ENCODE measurements around the gene PLXNA1. TPM values are rescaled to one million over a fixed set of nuclear protein-coding genes. Genes with fewer than 3 reads are reported as not detected.

PLXNA1 gene
- total RNA-seq, 3 donors from 2014 or later, result 21.3 to 32.2 (median 25.9) TPM

- H3K4me1 ChIP-seq, result no peaks in the 10 kb centered on the region
- no peaks in the 10 kb centered on the region for H3K27me3 ChIP-seq
- TF ChIP-seq, protein P1, sequence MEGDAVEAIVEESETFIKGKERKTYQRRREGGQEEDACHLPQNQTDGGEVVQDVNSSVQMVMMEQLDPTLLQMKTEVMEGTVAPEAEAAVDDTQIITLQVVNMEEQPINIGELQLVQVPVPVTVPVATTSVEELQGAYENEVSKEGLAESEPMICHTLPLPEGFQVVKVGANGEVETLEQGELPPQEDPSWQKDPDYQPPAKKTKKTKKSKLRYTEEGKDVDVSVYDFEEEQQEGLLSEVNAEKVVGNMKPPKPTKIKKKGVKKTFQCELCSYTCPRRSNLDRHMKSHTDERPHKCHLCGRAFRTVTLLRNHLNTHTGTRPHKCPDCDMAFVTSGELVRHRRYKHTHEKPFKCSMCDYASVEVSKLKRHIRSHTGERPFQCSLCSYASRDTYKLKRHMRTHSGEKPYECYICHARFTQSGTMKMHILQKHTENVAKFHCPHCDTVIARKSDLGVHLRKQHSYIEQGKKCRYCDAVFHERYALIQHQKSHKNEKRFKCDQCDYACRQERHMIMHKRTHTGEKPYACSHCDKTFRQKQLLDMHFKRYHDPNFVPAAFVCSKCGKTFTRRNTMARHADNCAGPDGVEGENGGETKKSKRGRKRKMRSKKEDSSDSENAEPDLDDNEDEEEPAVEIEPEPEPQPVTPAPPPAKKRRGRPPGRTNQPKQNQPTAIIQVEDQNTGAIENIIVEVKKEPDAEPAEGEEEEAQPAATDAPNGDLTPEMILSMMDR (IDR thresholded peaks at IDR 0.05), result no peak
- TF ChIP-seq POLR2A (IDR thresholded peaks at IDR 0.05) (no peak), POLR2AphosphoS5 (IDR thresholded peaks at IDR 0.05) (no peak)
- intact Hi-C loops (cut with DNase I; ENCODE audit: low total_unique reads), result no loop called here
- no peak overlapping the region for H3K27ac ChIP-seq
- DNase-seq (ENCODE audit: low spot score in 2 of 2), result no peak
- H3K4me3 ChIP-seq, result no peak overlapping the region
- H3K9me3 ChIP-seq, result no peaks in the 10 kb centered on the region
- no peaks in the 10 kb centered on the region for H3K36me3 ChIP-seq
Observed at GRCh38 chr3:126946405-126946804, 36.5 kb upstream of the PLXNA1 start.

- DNase-seq (ENCODE audit: low spot score in 2 of 2), result no peak
- intact Hi-C loops (cut with DNase I; ENCODE audit: low total_unique reads), result no loop called here
- H3K27me3 ChIP-seq, result no peaks in the 10 kb centered on the region
- H3K4me3 ChIP-seq, result no peak overlapping the region
- no peak overlapping the region for H3K27ac ChIP-seq
- H3K36me3 ChIP-seq, result no peaks in the 10 kb centered on the region
- H3K4me1 ChIP-seq, result no peaks in the 10 kb centered on the region
- no peaks in the 10 kb centered on the region for H3K9me3 ChIP-seq
- TF ChIP-seq POLR2AphosphoS5 (IDR thresholded peaks at IDR 0.05), result no peak
- no peak for TF ChIP-seq POLR2A (IDR thresholded peaks at IDR 0.05)
- TF ChIP-seq, protein P1 (IDR thresholded peaks at IDR 0.05), result no peak
Observed at GRCh38 chr3:126947429-126947828, 35.5 kb upstream of the PLXNA1 start.

- no peak overlapping the region for H3K4me3 ChIP-seq
- no peak for DNase-seq (ENCODE audit: low spot score in 2 of 2)
- H3K27ac ChIP-seq, result no peak overlapping the region
- H3K36me3 ChIP-seq, result no peaks in the 10 kb centered on the region
- intact Hi-C loops (cut with DNase I; ENCODE audit: low total_unique reads), result no loop called here
- TF ChIP-seq POLR2A (IDR thresholded peaks at IDR 0.05) (no peak), POLR2AphosphoS5 (IDR thresholded peaks at IDR 0.05) (no peak)
- TF ChIP-seq, protein P1 (IDR thresholded peaks at IDR 0.05), result no peak
- no peaks in the 10 kb centered on the region for H3K4me1 ChIP-seq
- no peaks in the 10 kb centered on the region for H3K9me3 ChIP-seq
- no peaks in the 10 kb centered on the region for H3K27me3 ChIP-seq
Observed at GRCh38 chr3:126948980-126949535, 33.9 kb upstream of the PLXNA1 start.

DNA sequence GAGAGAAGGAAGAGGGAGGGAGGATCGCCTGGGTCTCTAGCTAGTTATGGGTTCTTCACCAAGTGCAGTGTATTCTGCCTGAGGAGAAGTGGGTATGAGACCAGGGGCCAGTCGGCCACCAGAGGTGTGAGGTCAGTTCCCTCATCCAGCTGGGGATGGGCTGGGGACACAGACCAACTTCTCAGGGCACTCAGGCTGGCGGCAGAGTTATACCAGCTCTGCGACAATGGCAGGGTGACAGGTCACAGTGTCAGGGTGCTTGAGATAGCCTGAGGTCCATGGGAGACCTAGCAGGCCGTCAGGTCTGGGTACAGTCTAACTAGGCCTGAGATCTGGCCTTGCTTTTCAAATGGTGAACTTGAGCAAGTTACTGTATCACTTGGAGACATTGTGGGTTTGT is 31.4 kb upstream of the PLXNA1 start:
- H3K27ac ChIP-seq, result no peak overlapping the region
- no peaks in the 10 kb centered on the region for H3K4me1 ChIP-seq
- H3K4me3 ChIP-seq, result no peak overlapping the region
- no peaks in the 10 kb centered on the region for H3K36me3 ChIP-seq
- no peaks in the 10 kb centered on the region for H3K9me3 ChIP-seq
- no peak for TF ChIP-seq POLR2AphosphoS5 (IDR thresholded peaks at IDR 0.05)
- no peak for TF ChIP-seq POLR2A (IDR thresholded peaks at IDR 0.05)
- TF ChIP-seq, protein P1 (IDR thresholded peaks at IDR 0.05), result no peak
- intact Hi-C loops (cut with DNase I; ENCODE audit: low total_unique reads), result no loop called here
- DNase-seq (ENCODE audit: low spot score in 2 of 2), result no peak
- no peaks in the 10 kb centered on the region for H3K27me3 ChIP-seq

DNA sequence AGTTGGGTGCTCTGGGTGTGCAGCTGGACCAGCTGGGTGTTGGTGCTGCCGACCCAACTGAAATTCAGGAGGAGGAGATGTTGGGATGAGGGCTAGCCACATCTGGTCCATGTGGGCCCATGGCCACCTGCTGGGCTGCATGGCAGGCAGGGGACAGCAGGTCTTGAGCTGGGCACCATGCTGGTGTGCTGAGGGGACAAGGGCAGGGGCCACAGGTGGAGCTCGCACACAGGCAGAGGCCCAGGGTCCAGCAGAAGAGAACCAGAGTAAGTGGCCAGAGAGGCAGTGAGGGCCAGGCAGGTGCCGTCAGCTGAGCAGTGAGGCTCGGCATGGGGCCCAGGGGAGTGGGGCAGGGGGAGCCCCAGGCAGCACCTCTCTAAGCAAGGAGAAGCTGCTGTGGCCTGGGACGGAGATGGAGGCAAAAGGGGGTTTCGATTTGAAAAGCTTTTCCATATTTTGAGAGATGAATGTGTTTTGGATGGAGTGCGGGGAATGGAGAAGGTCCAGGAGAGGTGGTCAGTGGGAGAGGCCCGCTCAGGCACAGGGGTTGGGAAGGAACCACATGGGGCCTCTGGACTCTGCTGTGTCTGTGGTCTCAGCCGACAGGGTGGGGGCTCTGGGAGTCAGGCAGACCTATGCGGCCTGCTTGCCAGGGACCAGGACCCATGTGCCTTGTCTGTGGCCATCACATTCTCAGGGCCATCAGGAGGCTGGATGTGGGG is 30.5 kb upstream of the PLXNA1 start:
- intact Hi-C loops (cut with DNase I; ENCODE audit: low total_unique reads), result no loop called here
- TF ChIP-seq, protein P1 (IDR thresholded peaks at IDR 0.05), result no peak
- TF ChIP-seq POLR2AphosphoS5 (IDR thresholded peaks at IDR 0.05) (no peak), POLR2A (IDR thresholded peaks at IDR 0.05) (no peak)
- H3K9me3 ChIP-seq, result no peaks in the 10 kb centered on the region
- H3K27me3 ChIP-seq, result no peaks in the 10 kb centered on the region
- H3K4me1 ChIP-seq, result no peaks in the 10 kb centered on the region
- H3K36me3 ChIP-seq, result no peaks in the 10 kb centered on the region
- no peak overlapping the region for H3K27ac ChIP-seq
- no peak for DNase-seq (ENCODE audit: low spot score in 2 of 2)
- H3K4me3 ChIP-seq, result no peak overlapping the region
